Osteocyte (in vitro differentiated cells): Measurements from ENCODE around the gene GPR42. TPM values are rescaled to one million over a fixed set of nuclear protein-coding genes. Genes with fewer than 3 reads are reported as not detected.
"Not testable (repeated sequence)": the region's sequence is repeated elsewhere in the genome, so short reads cannot be mapped to it uniquely, and the experiment has no call there.

Experiments
- DNase-seq: peaks from one replicate; pipeline ENCODE4 v3.0.0; 2021; ENCODE audit warnings: mixed read lengths; ENCODE audit not compliant: unreplicated experiment; ENCODE audit errors: extremely low spot score
- H3K27ac Mint-ChIP-seq: one replicate; pipeline ENCODE4 v1.8.0; 2021; ENCODE audit warnings: mild to moderate bottlenecking, mixed read lengths; ENCODE audit not compliant: unreplicated experiment
- H3K27me3 Mint-ChIP-seq: one replicate; pipeline ENCODE4 v1.8.0; 2021; ENCODE audit warnings: mixed read lengths; ENCODE audit not compliant: unreplicated experiment
- H3K36me3 Mint-ChIP-seq: one replicate; pipeline ENCODE4 v1.8.0; 2021; ENCODE audit warnings: mixed read lengths; ENCODE audit not compliant: unreplicated experiment
- H3K4me1 Mint-ChIP-seq: one replicate; pipeline ENCODE4 v1.8.0; 2021; ENCODE audit warnings: mixed read lengths; ENCODE audit not compliant: unreplicated experiment
- H3K4me3 Mint-ChIP-seq: one replicate; pipeline ENCODE4 v1.8.0; 2021; ENCODE audit warnings: mild to moderate bottlenecking, moderate library complexity, mixed read lengths; ENCODE audit not compliant: unreplicated experiment
- H3K9me3 Mint-ChIP-seq: one replicate; pipeline ENCODE4 v1.8.0; 2021; ENCODE audit warnings: mixed read lengths; ENCODE audit not compliant: unreplicated experiment
- total RNA-seq: library from RNA; stranded (reverse); gene quantifications from 2 replicates; pipeline ENCODE4 v1.2.1, GENCODE V29; 2021
- TF ChIP-seq, protein P1 (sequence below): fragments of 200-600 bp; sonication (generic); IDR thresholded peaks from 2 replicates; pipeline ENCODE4 v1.5.0; 2021; ENCODE audit warnings: antibody characterized with exemption, mild to moderate bottlenecking, moderate library complexity

Gene GPR42
- total RNA-seq, 1 donor from 2014 or later = not detected

- H3K36me3 Mint-ChIP-seq, H3K4me3 Mint-ChIP-seq, H3K4me1 Mint-ChIP-seq, H3K27me3 Mint-ChIP-seq, H3K9me3 Mint-ChIP-seq, DNase-seq, H3K27ac Mint-ChIP-seq: not testable (repeated sequence)
These were observed 10.8 kb upstream of the GPR42 start for GRCh38 chr19:35360081-35360480.

GRCh38 chr19:35360880-35361420 is 9.9 kb upstream of the GPR42 start:
- H3K36me3 Mint-ChIP-seq = no peaks in the 10 kb centered on the region
- TF ChIP-seq, protein P1, sequence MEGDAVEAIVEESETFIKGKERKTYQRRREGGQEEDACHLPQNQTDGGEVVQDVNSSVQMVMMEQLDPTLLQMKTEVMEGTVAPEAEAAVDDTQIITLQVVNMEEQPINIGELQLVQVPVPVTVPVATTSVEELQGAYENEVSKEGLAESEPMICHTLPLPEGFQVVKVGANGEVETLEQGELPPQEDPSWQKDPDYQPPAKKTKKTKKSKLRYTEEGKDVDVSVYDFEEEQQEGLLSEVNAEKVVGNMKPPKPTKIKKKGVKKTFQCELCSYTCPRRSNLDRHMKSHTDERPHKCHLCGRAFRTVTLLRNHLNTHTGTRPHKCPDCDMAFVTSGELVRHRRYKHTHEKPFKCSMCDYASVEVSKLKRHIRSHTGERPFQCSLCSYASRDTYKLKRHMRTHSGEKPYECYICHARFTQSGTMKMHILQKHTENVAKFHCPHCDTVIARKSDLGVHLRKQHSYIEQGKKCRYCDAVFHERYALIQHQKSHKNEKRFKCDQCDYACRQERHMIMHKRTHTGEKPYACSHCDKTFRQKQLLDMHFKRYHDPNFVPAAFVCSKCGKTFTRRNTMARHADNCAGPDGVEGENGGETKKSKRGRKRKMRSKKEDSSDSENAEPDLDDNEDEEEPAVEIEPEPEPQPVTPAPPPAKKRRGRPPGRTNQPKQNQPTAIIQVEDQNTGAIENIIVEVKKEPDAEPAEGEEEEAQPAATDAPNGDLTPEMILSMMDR = no peak
- DNase-seq = no peak
- H3K4me1 Mint-ChIP-seq = no peaks in the 10 kb centered on the region
- no peak overlapping the region for H3K27ac Mint-ChIP-seq
- no peaks in the 10 kb centered on the region for H3K9me3 Mint-ChIP-seq
- no peak overlapping the region for H3K4me3 Mint-ChIP-seq
- H3K27me3 Mint-ChIP-seq = peaks cover 4% of the 10 kb centered on the region

DNA sequence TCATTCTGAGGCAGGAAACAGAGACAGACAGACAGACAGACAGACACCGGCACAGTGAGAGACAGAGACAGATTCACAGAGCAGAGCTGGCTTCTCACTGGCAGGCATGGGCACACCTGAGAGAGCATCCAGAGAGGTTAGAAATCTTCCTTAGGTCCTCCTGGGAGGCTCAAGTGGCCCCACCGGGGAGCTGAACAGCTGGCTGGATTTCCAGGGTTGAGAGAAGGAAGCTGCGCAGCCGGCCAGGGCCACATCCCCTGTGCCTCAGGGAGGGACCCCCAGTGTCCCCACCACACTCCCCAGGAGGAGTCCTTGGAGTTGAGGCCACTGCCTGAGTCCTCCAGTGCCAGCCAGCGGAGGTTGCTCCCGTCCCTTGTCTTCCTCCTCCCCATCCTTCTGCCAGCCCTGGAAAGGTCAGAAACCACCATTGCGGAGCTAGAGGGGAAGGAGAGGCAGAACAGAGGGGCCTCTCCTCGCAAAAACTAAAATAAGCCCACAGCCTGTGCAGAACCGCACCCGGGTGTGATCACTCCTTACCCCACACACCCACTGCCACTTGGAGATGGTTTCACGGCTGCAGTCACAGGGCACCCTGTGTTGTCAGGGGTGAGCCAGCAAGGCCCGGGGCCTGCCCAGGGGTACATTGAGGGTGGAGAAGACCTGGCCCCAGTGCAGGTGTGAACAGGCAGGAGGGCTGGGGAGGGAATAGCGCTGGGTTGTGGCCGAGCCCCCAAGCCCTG is 8.4 kb upstream of the GPR42 start:
- Mint-ChIP-seq H3K9me3 (no peaks in the 10 kb centered on the region), H3K27me3 (no peaks in the 10 kb centered on the region), H3K4me1 (no peaks in the 10 kb centered on the region), H3K27ac (no peak overlapping the region), H3K4me3 (no peak overlapping the region), H3K36me3 (no peaks in the 10 kb centered on the region)
- peak; percentile 15 for DNase-seq
- TF ChIP-seq, protein P1 = no peak

GRCh38 chr19:35363001-35363590 is 7.8 kb upstream of the GPR42 start:
- peak; percentile 54 for DNase-seq
- H3K27me3 Mint-ChIP-seq = peaks cover 2% of the 10 kb centered on the region
- TF ChIP-seq, protein P1 = no peak
- H3K4me1 Mint-ChIP-seq = no peaks in the 10 kb centered on the region
- no peaks in the 10 kb centered on the region for H3K36me3 Mint-ChIP-seq
- no peaks in the 10 kb centered on the region for H3K9me3 Mint-ChIP-seq
- no peak overlapping the region for H3K4me3 Mint-ChIP-seq
- H3K27ac Mint-ChIP-seq = no peak overlapping the region

DNA sequence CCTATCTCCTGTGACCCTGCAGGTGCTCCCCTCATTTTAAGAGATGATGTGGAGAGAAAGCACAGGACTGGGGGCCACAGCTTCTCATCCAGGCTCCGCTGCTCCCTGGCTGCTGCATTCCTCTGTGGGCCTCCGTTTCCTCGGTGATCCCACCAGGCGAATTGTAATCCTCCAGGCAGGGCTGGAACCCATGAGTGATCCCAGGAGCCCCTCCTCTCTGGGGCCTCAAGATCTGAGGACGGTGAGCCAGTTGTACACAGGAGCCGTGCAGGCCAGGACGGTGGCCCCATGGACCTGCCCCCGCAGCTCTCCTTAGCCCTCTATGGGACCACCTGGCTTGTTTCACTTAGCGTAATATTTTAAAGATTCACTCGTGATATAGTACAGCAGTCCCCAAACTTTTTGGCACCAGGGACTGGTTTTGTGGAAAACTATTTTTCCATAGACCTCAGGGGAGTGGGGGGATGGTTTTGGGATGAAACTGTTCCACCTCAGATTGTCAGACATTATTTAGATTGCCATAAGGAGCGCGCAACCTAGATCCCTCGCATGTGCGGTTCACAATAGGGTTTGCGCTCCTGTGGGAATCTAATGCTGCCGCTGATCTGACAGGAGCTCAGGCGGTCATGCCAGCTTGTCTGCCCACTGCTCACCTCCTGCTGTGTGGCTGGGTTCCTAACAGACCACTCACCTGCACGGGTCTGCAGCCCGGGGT is 7.0 kb upstream of the GPR42 start:
- Mint-ChIP-seq H3K27me3 (peaks cover 4% of the 10 kb centered on the region), H3K4me3 (no peak overlapping the region), H3K9me3 (no peaks in the 10 kb centered on the region), H3K4me1 (no peaks in the 10 kb centered on the region), H3K36me3 (no peaks in the 10 kb centered on the region), H3K27ac (no peak overlapping the region)
- TF ChIP-seq, protein P1 = no peak
- peak; percentile 44 for DNase-seq
